H9 (cell line): ENCODE measurements around the gene CORIN. TPM values are rescaled to one million over a fixed set of nuclear protein-coding genes. Genes with fewer than 3 reads are reported as not detected.

ENCODE experiments used
- DNase-seq: peaks from one replicate; pipeline ENCODE4 v3.0.0-alpha.2; 2017
- H2AFZ ChIP-seq: one replicate; pipeline ENCODE4 v1.6.1; 2013; ENCODE audit warnings: mild to moderate bottlenecking, low read length, control low read depth, moderate library complexity
- H2AK5ac ChIP-seq: 2 replicates; pipeline ENCODE4 v1.6.1; 2013; ENCODE audit warnings: low read length, control low read depth, mixed read lengths; ENCODE audit not compliant: insufficient read length
- H2BK120ac ChIP-seq: one replicate; pipeline ENCODE4 v1.6.1; 2013; ENCODE audit warnings: low read depth, mild to moderate bottlenecking, low read length, control low read depth, inconsistent platforms; ENCODE audit not compliant: poor library complexity, severe bottlenecking
- H2BK12ac ChIP-seq: 2 replicates; pipeline ENCODE4 v1.6.1; 2013; ENCODE audit warnings: low read length, control low read depth, mixed read lengths, low read depth; ENCODE audit not compliant: insufficient read length
- H2BK15ac ChIP-seq: 2 replicates; pipeline ENCODE4 v1.6.1; 2013; ENCODE audit warnings: low read depth, low read length, control low read depth
- H2BK20ac ChIP-seq: one replicate; pipeline ENCODE4 v1.6.1; 2013; ENCODE audit warnings: low read depth, mild to moderate bottlenecking, low read length, control low read depth, inconsistent platforms; ENCODE audit not compliant: poor library complexity, severe bottlenecking
- H2BK5ac ChIP-seq: 2 replicates; pipeline ENCODE4 v1.6.1; 2013; ENCODE audit warnings: low read length, control low read depth, mixed read lengths; ENCODE audit not compliant: insufficient read length
- H3K14ac ChIP-seq: 2 replicates; pipeline ENCODE4 v1.6.1; 2013; ENCODE audit warnings: low read length, control low read depth; ENCODE audit not compliant: insufficient read depth
- H3K18ac ChIP-seq: 2 replicates; pipeline ENCODE4 v1.6.1; 2013; ENCODE audit warnings: low read depth, mild to moderate bottlenecking, mixed read lengths, low read length, control low read depth; ENCODE audit not compliant: insufficient read length
- H3K23ac ChIP-seq: 2 replicates; pipeline ENCODE4 v1.6.1; 2013; ENCODE audit warnings: low read length, control low read depth, mixed read lengths, low read depth; ENCODE audit not compliant: insufficient read length
- H3K23me2 ChIP-seq: 2 replicates; pipeline ENCODE4 v1.6.1; 2013; ENCODE audit warnings: low read depth, mild to moderate bottlenecking, mixed read lengths, low read length, control low read depth; ENCODE audit not compliant: insufficient read length, poor library complexity, severe bottlenecking
- H3K27ac ChIP-seq: 2 replicates; pipeline ENCODE4 v1.5.1; 2013; ENCODE audit warnings: low read length, control low read depth, mixed read lengths, low read depth; ENCODE audit not compliant: insufficient read length
- H3K27me3 ChIP-seq: 2 replicates; pipeline ENCODE4 v1.6.1; 2013; ENCODE audit warnings: low read length, control low read depth, inconsistent platforms; ENCODE audit not compliant: insufficient read depth
- H3K4ac ChIP-seq: 2 replicates; pipeline ENCODE4 v1.6.1; 2013; ENCODE audit warnings: low read depth, mild to moderate bottlenecking, control low read depth, inconsistent platforms, low read length, moderate library complexity
- H3K4me1 ChIP-seq: 2 replicates; pipeline ENCODE4 v1.6.1; 2013; ENCODE audit warnings: low read length, control low read depth, inconsistent platforms; ENCODE audit not compliant: insufficient read depth
- H3K4me2 ChIP-seq: 2 replicates; pipeline ENCODE4 v1.6.1; 2013; ENCODE audit warnings: low read length, control low read depth, mixed read lengths; ENCODE audit not compliant: insufficient read length, insufficient read depth
- H3K56ac ChIP-seq: 2 replicates; pipeline ENCODE4 v1.6.1; 2013; ENCODE audit warnings: low read depth, mild to moderate bottlenecking, mixed read lengths, low read length, control low read depth; ENCODE audit not compliant: insufficient read length
- H3K79me1 ChIP-seq: 2 replicates; pipeline ENCODE4 v1.6.1; 2013; ENCODE audit warnings: low read depth, mild to moderate bottlenecking, moderate library complexity, low read length, control low read depth, inconsistent platforms; ENCODE audit not compliant: insufficient read depth, poor library complexity, severe bottlenecking
- H3K79me2 ChIP-seq: 2 replicates; pipeline ENCODE4 v1.6.1; 2013; ENCODE audit warnings: low read length, control low read depth, inconsistent platforms; ENCODE audit not compliant: insufficient read depth
- H3K9ac ChIP-seq: 2 replicates; pipeline ENCODE4 v1.6.1; 2013; ENCODE audit warnings: low read length, control low read depth, mixed read lengths; ENCODE audit not compliant: insufficient read length; ENCODE audit errors: extremely low read depth
- H3K9me3 ChIP-seq: one replicate; pipeline ENCODE4 v1.6.1; 2013; ENCODE audit warnings: low read depth, low read length, inconsistent platforms; ENCODE audit not compliant: control insufficient read depth
- H3T11ph ChIP-seq: one replicate; pipeline ENCODE4 v1.6.1; 2013; ENCODE audit warnings: mild to moderate bottlenecking, low read length, control low read depth, inconsistent platforms
- H4K20me1 ChIP-seq: one replicate; pipeline ENCODE4 v1.6.1; 2013; ENCODE audit not compliant: control insufficient read depth, insufficient read length, insufficient read depth
- H4K5ac ChIP-seq: 2 replicates; pipeline ENCODE4 v1.6.1; 2013; ENCODE audit warnings: low read depth, mild to moderate bottlenecking, mixed read lengths, low read length, control low read depth; ENCODE audit not compliant: insufficient read length
- H4K8ac ChIP-seq: replicated peaks from 2 replicates; pipeline ENCODE4 v1.6.1; 2013; ENCODE audit warnings: low read length, control low read depth, mixed read lengths, low read depth; ENCODE audit not compliant: insufficient read length
- H4K91ac ChIP-seq: 2 replicates; pipeline ENCODE4 v1.6.1; 2013; ENCODE audit warnings: low read depth, mild to moderate bottlenecking, moderate library complexity, mixed read lengths, low read length, control low read depth; ENCODE audit not compliant: insufficient read length
- H3K27ac Mint-ChIP-seq, 3 experiments: 2 replicates in 2 of 3; 3 replicates in 1 of 3; pipeline ENCODE4 v1.8.0; 2020 to 2021; ENCODE audit warnings: mixed read lengths in 3 of 3, mild to moderate bottlenecking in 1 of 3, moderate library complexity in 1 of 3
- H3K27me3 Mint-ChIP-seq: 2 replicates; pipeline ENCODE4 v1.8.0; 2021; ENCODE audit warnings: low read depth, mild to moderate bottlenecking, moderate library complexity, mixed read lengths
- H3K36me3 Mint-ChIP-seq, 3 experiments: 2 replicates in 2 of 3; 3 replicates in 1 of 3; pipeline ENCODE4 v1.8.0; 2020 to 2021; ENCODE audit warnings: low read depth in 3 of 3, mixed read lengths in 3 of 3; ENCODE audit not compliant: insufficient read depth in 1 of 3
- H3K4me1 Mint-ChIP-seq, 2 experiments: 2 replicates each; pipeline ENCODE4 v1.8.0; 2020; ENCODE audit warnings: mixed read lengths in 2 of 2
- H3K4me3 Mint-ChIP-seq, 2 experiments: 2 replicates in 1 of 2; 3 replicates in 1 of 2; pipeline ENCODE4 v1.8.0; 2020 to 2021; ENCODE audit warnings: mild to moderate bottlenecking in 2 of 2, mixed read lengths in 2 of 2, moderate library complexity in 1 of 2
- H3K9me3 Mint-ChIP-seq, 2 experiments: 2 replicates in 1 of 2; 3 replicates in 1 of 2; pipeline ENCODE4 v1.8.0; 2020; ENCODE audit warnings: mild to moderate bottlenecking in 2 of 2, mixed read lengths in 2 of 2, moderate library complexity in 1 of 2
- WGBS: extraction: QIAGEN DNeasy Blood & Tissue Kit; methylation state at CpG from one replicate; pipeline ENCODE4 v1.1.7; 2013; ENCODE audit warnings: missing lambda C conversion rate, low lambda C conversion rate, mixed read lengths; ENCODE audit not compliant: insufficient read length; ENCODE audit errors: extremely low coverage; 5-methylcytosine and 5-hydroxymethylcytosine counted together
- total RNA-seq: library from RNA; stranded (reverse); gene quantifications from 2 replicates; pipeline ENCODE4 v1.2.1, GENCODE V29; 2021
- TF ChIP-seq, protein P1 (sequence below): fragments of 200-600 bp; sonication (generic); conservative IDR thresholded peaks from 3 replicates; pipeline ENCODE4 v1.8.0; 2021; ENCODE audit warnings: antibody characterized with exemption, mild to moderate bottlenecking

CORIN gene
- total RNA-seq, 1 experiment from 2014 or later, result 0.39 TPM

DNA sequence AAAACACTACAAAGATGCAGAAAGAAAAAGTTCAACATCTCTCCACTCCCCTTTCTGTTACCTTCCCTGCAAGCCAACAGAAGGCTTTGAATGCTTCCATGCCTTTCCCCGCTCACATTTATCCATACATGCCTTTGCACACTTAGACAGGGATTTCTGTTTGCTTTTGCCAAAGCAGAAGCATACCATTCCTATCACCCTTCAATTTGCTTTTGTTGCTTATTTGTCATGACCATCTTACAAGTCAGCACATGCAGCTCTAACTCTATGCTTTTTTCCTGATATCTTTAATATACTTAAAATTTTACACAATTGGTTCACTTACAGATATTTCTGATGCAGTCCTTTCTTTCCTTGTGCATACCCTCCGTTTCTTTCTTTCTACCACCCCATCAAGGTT, 169.6 kb downstream of the CORIN start:
- Histone ChIP-seq H2BK5ac (no peak overlapping the region), H2BK120ac (no peak overlapping the region), H3K14ac (no peak overlapping the region), H3K23me2 (no peaks in the 10 kb centered on the region), H2AK5ac (no peak overlapping the region), H4K5ac (no peak overlapping the region), H2AFZ (no peak overlapping the region), H3K9me3 (no peaks in the 10 kb centered on the region), H2BK12ac (no peak overlapping the region), H4K91ac (no peak overlapping the region), H2BK20ac (no peak overlapping the region), H3K4me1 (no peaks in the 10 kb centered on the region), H3K9ac (no peak overlapping the region), H3T11ph (no peak overlapping the region), H3K4me2 (no peak overlapping the region), H4K20me1 (no peaks in the 10 kb centered on the region), H3K4ac (no peak overlapping the region), H3K79me1 (no peaks in the 10 kb centered on the region), H3K56ac (no peak overlapping the region), H3K18ac (no peak overlapping the region), H3K79me2 (no peaks in the 10 kb centered on the region), H2BK15ac (no peak overlapping the region), H3K27me3 (no peaks in the 10 kb centered on the region), H4K8ac (no peak overlapping the region), H3K27ac (no peak overlapping the region), H3K23ac (no peak overlapping the region)
- DNase-seq, result no peak
- Mint-ChIP-seq H3K27me3 (no peaks in the 10 kb centered on the region), H3K27ac (no peak overlapping the region), H3K36me3 (0 out of 7 replicates have a peak, but pooled peaks cover 0 to 2% (median 0%) of the 10 kb centered on the region in 3 experiments), H3K4me3 (no peak overlapping the region), H3K4me1 (peaks cover 3 to 9% of the 10 kb centered on the region in 2 experiments), H3K9me3 (no peaks in the 10 kb centered on the region)
- no CpG with 5 or more reads among the region's 2 CpGs for WGBS
- TF ChIP-seq, protein P1, sequence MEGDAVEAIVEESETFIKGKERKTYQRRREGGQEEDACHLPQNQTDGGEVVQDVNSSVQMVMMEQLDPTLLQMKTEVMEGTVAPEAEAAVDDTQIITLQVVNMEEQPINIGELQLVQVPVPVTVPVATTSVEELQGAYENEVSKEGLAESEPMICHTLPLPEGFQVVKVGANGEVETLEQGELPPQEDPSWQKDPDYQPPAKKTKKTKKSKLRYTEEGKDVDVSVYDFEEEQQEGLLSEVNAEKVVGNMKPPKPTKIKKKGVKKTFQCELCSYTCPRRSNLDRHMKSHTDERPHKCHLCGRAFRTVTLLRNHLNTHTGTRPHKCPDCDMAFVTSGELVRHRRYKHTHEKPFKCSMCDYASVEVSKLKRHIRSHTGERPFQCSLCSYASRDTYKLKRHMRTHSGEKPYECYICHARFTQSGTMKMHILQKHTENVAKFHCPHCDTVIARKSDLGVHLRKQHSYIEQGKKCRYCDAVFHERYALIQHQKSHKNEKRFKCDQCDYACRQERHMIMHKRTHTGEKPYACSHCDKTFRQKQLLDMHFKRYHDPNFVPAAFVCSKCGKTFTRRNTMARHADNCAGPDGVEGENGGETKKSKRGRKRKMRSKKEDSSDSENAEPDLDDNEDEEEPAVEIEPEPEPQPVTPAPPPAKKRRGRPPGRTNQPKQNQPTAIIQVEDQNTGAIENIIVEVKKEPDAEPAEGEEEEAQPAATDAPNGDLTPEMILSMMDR, result no peak
